GM12878 (cell line): Measurements from ENCODE around the gene RICTOR. TPM values are rescaled to one million over a fixed set of nuclear protein-coding genes. Genes with fewer than 3 reads are reported as not detected.

Source experiments
- BACH1 ChIP-seq: fragments of 450-650 bp; IDR thresholded peaks from 2 replicates; pipeline ENCODE4 v1.6.1; 2017; ENCODE audit warnings: mild to moderate bottlenecking, borderline replicate concordance
- BHLHE40 ChIP-seq, 2 experiments: fragments of 450-650 bp in 1 of 2; IDR thresholded peaks; 2 replicates each; pipeline ENCODE4 v1.6.1; 2011 to 2017; ENCODE audit warnings: low read depth in 2 of 2, borderline replicate concordance in 1 of 2, improper control_type of control experiment in 1 of 2, low read length in 1 of 2, mild to moderate bottlenecking in 1 of 2
- BRCA1 ChIP-seq: IDR thresholded peaks from 2 replicates; pipeline ENCODE4 v1.6.1; 2011; ENCODE audit warnings: low read depth, low read length, improper control_type of control experiment
- CUX1 ChIP-seq: IDR thresholded peaks from 2 replicates; pipeline ENCODE4 v1.6.1; 2012; ENCODE audit warnings: improper control_type of control experiment, low read depth, low read length; ENCODE audit not compliant: insufficient replicate concordance
- E2F8 ChIP-seq: fragments of 450-650 bp; IDR thresholded peaks from 2 replicates; pipeline ENCODE4 v1.6.1; 2018; ENCODE audit warnings: mild to moderate bottlenecking, low read depth, moderate library complexity; ENCODE audit not compliant: partially characterized antibody
- EED ChIP-seq: sonication (generic); IDR thresholded peaks from 2 replicates; pipeline ENCODE4 v1.6.1; 2016; ENCODE audit warnings: antibody characterized with exemption, low read depth
- ETV6 ChIP-seq, 2 experiments: fragments of 450-650 bp in 1 of 2; IDR thresholded peaks in 1 of 2; conservative IDR thresholded peaks in 1 of 2; 2 replicates each; pipeline ENCODE4 v1.6.1; 2014; ENCODE audit warnings: antibody characterized with exemption in 1 of 2, borderline replicate concordance in 1 of 2, low read depth in 1 of 2, mild to moderate bottlenecking in 1 of 2, moderate library complexity in 1 of 2
- HDAC6 ChIP-seq: fragments of 200-600 bp; sonication (generic); IDR thresholded peaks from one replicate; pipeline ENCODE4 v1.8.0; 2017; ENCODE audit warnings: antibody characterized with exemption; ENCODE audit not compliant: unreplicated experiment
- MLLT1 ChIP-seq: fragments of 450-650 bp; IDR thresholded peaks from 2 replicates; pipeline ENCODE4 v1.6.1; 2016; ENCODE audit warnings: mild to moderate bottlenecking
- MYC ChIP-seq: IDR thresholded peaks from 2 replicates; pipeline ENCODE4 v1.6.1; 2011; ENCODE audit warnings: mild to moderate bottlenecking, low read length, moderate library complexity, inconsistent platforms; ENCODE audit not compliant: insufficient read depth, insufficient replicate concordance, insufficient read length, severe bottlenecking
- NBN ChIP-seq: fragments of 450-650 bp; IDR thresholded peaks from 2 replicates; pipeline ENCODE4 v1.6.1; 2016
- NFYA ChIP-seq: IDR thresholded peaks from 2 replicates; pipeline ENCODE4 v1.6.1; 2011; ENCODE audit warnings: low read depth, mild to moderate bottlenecking, low read length, improper control_type of control experiment, borderline replicate concordance
- POLR2A ChIP-seq: IDR thresholded peaks from 2 replicates; pipeline ENCODE4 v1.6.1; 2011; ENCODE audit warnings: low read depth, mild to moderate bottlenecking, low read length
- RAD51 ChIP-seq: fragments of 450-650 bp; IDR thresholded peaks from 2 replicates; pipeline ENCODE4 v1.6.1; 2016; ENCODE audit warnings: moderate library complexity, mild to moderate bottlenecking, inconsistent platforms
- RCOR1 ChIP-seq: conservative IDR thresholded peaks from 2 replicates; pipeline ENCODE4 v1.6.1; 2012; ENCODE audit warnings: low read depth, low read length, improper control_type of control experiment
- RELB ChIP-seq: fragments of 450-650 bp; IDR thresholded peaks from 2 replicates; pipeline ENCODE4 v1.6.1; 2017; ENCODE audit warnings: low read depth, mild to moderate bottlenecking, moderate library complexity
- TBL1XR1 ChIP-seq: IDR thresholded peaks from 2 replicates; pipeline ENCODE4 v1.6.1; 2012; ENCODE audit warnings: low read depth, low read length, improper control_type of control experiment
- polyA plus RNA-seq, 11 experiments: library from polyadenylated mRNA; depleted of rRNA in 4 of 11; unstranded in 6 of 11; stranded (reverse) in 5 of 11; fragments of >200 nt; fragmentation: Nextera tagmentation in 4 of 11; fragmentation: Illumina TruSeq in 1 of 11; extraction: Ambion mirVana in 4 of 11; extraction: Trizol in 1 of 11; gene quantifications; 1 replicate in 1 of 11; 2 replicates in 10 of 11; pipeline versions ENCODE4 v1.2.1 to v1.2.3, GENCODE V29; 2011 to 2016; ENCODE audit warnings: inconsistent platforms in 2 of 11, missing spikeins in 2 of 11, low read depth in 1 of 11
- total RNA-seq, 4 experiments: library from RNA; depleted of rRNA in 3 of 4; stranded (reverse); fragments of >200 nt in 3 of 4; fragmentation: Illumina TruSeq in 1 of 4; extraction: Trizol in 1 of 4; gene quantifications; 2 replicates each; pipeline versions ENCODE4 v1.2.1 to v1.2.3, GENCODE V29; 2013 to 2021

RICTOR gene
- total and polyA plus RNA-seq, 10 of the 15 experiments (the other 5 are each of a cell fraction or from before 2014, with no cell fraction given): 2.7 to 23.0 (median 6.9) TPM

- no peak for TF ChIP-seq NFYA
- 0 out of 2 replicates have a peak, but pooled peaks have one; percentile 35 for TF ChIP-seq EED
- peak; percentile 7 for TF ChIP-seq RELB
- TF ChIP-seq TBL1XR1: peak; percentile 54; the same call in 1 of the 2 replicates
- peak; percentile 23 for TF ChIP-seq HDAC6
- no peak for TF ChIP-seq CUX1
- TF ChIP-seq POLR2A: peak; percentile 90
- TF ChIP-seq MYC: peak; percentile 10
- TF ChIP-seq MLLT1: 0 out of 2 replicates have a peak, but pooled peaks have one; percentile 32
- no peak for TF ChIP-seq RAD51
- no peak for TF ChIP-seq E2F8
- 0 out of 2 replicates have a peak, but pooled peaks have one; percentile 54 for TF ChIP-seq NBN
- peak in 1 of 2 experiments; percentile 13; a peak in 1 of 4 replicates for TF ChIP-seq ETV6 (conservative IDR thresholded peaks at IDR 0.05 in 1 of 2, IDR thresholded peaks at IDR 0.05 in 1 of 2; ENCODE audit: borderline replicate concordance in 1 of 2, low read depth in 1 of 2)
- peak; percentile 74; the same call in 1 of the 2 replicates for TF ChIP-seq RCOR1
- TF ChIP-seq BHLHE40 (IDR thresholded peaks at IDR 0.05; ENCODE audit: borderline replicate concordance in 1 of 2, low read depth in 2 of 2, low read length in 1 of 2): peak in 1 of 2 experiments; percentile 85; a peak in 2 of 4 replicates
- TF ChIP-seq BACH1: no peak; the same call in 1 of the 2 replicates
- peak; percentile 81 for TF ChIP-seq BRCA1
Measured at GRCh38 chr5:39074017-39074814, at the start of gene RICTOR (continued).
